HFFc6 (cell line): ENCODE data around the gene AXIN2. TPM values are rescaled to one million over a fixed set of nuclear protein-coding genes. Genes with fewer than 3 reads are reported as not detected.

Experiments
- DNase-seq: peaks from one replicate; pipeline ENCODE4 v3.0.0-alpha.2; 2018
- H3K27ac Mint-ChIP-seq: 2 replicates; pipeline ENCODE4 v1.8.0; 2020; ENCODE audit warnings: mild to moderate bottlenecking, mixed read lengths
- H3K27me3 Mint-ChIP-seq: 2 replicates; pipeline ENCODE4 v1.8.0; 2021; ENCODE audit warnings: mild to moderate bottlenecking, moderate library complexity, mixed read lengths; ENCODE audit not compliant: insufficient read depth
- H3K36me3 Mint-ChIP-seq: 2 replicates; pipeline ENCODE4 v1.8.0; 2021; ENCODE audit warnings: low read depth, mixed read lengths
- H3K4me1 Mint-ChIP-seq: 2 replicates; pipeline ENCODE4 v1.8.0; 2020; ENCODE audit warnings: low read depth, mixed read lengths
- H3K4me3 Mint-ChIP-seq: 2 replicates; pipeline ENCODE4 v1.8.0; 2020; ENCODE audit warnings: mild to moderate bottlenecking, moderate library complexity, mixed read lengths
- H3K9me3 Mint-ChIP-seq: 2 replicates; pipeline ENCODE4 v1.8.0; 2020; ENCODE audit warnings: mild to moderate bottlenecking, mixed read lengths
- total RNA-seq, 6 experiments: library from RNA; stranded (reverse); fragmentation: NEBNext Ultra II Directional; extraction: Animal tissue kit (Norgen Biotek cat#: 25700); gene quantifications; 2 replicates in 1 of 6; 3 replicates in 5 of 6; pipeline ENCODE4 v1.2.3, GENCODE V29; 2021
- TF ChIP-seq, protein P1 (sequence below): fragments of 200-600 bp; sonication (generic); IDR thresholded peaks from 2 replicates; pipeline ENCODE4 v1.5.0; 2021; ENCODE audit warnings: antibody characterized with exemption, mild to moderate bottlenecking

AXIN2 gene
- total RNA-seq, 6 experiments from 2014 or later = 0.17 to 0.57 (median 0.39) TPM

GRCh38 chr17:65515959-65516948, 45.2 kb downstream of the AXIN2 start:
- H3K4me1 Mint-ChIP-seq = peaks cover 10% of the 10 kb centered on the region; the same call in 1 of the 2 replicates
- H3K27ac Mint-ChIP-seq = no peak overlapping the region
- peaks cover 11% of the 10 kb centered on the region; the same call in 1 of the 2 replicates for H3K9me3 Mint-ChIP-seq
- no peak overlapping the region for H3K4me3 Mint-ChIP-seq
- no peak for DNase-seq
- peaks cover 8% of the 10 kb centered on the region; the same call in 1 of the 2 replicates for H3K27me3 Mint-ChIP-seq
- H3K36me3 Mint-ChIP-seq = peaks cover 4% of the 10 kb centered on the region; the same call in 1 of the 2 replicates
- TF ChIP-seq, protein P1, sequence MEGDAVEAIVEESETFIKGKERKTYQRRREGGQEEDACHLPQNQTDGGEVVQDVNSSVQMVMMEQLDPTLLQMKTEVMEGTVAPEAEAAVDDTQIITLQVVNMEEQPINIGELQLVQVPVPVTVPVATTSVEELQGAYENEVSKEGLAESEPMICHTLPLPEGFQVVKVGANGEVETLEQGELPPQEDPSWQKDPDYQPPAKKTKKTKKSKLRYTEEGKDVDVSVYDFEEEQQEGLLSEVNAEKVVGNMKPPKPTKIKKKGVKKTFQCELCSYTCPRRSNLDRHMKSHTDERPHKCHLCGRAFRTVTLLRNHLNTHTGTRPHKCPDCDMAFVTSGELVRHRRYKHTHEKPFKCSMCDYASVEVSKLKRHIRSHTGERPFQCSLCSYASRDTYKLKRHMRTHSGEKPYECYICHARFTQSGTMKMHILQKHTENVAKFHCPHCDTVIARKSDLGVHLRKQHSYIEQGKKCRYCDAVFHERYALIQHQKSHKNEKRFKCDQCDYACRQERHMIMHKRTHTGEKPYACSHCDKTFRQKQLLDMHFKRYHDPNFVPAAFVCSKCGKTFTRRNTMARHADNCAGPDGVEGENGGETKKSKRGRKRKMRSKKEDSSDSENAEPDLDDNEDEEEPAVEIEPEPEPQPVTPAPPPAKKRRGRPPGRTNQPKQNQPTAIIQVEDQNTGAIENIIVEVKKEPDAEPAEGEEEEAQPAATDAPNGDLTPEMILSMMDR = no peak

DNA sequence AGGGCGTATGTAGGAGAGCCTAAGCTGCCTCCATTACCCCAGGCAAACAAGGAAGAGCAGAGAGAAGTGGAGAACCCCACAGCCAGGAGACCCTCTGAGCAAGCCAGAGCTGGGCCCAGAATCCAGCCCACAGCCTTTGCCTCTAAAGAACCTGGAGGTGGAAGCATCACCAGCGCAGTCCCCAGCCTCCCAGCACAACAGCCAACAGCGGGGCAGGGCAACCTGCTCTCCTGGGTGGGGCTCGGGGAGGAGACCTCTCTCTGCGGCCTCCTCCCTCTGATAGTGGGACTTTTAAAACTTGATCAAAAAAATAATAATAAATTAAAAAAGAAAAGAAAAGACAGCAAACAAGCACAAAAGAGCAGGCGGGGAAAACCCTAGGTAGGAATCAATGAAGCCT, 45.9 kb downstream of the AXIN2 start:
- Mint-ChIP-seq H3K4me3 (no peak overlapping the region), H3K27me3 (peaks cover 8% of the 10 kb centered on the region; the same call in 1 of the 2 replicates), H3K9me3 (peaks cover 11% of the 10 kb centered on the region; the same call in 1 of the 2 replicates), H3K36me3 (peaks cover 4% of the 10 kb centered on the region; the same call in 1 of the 2 replicates), H3K4me1 (peaks cover 10% of the 10 kb centered on the region; the same call in 1 of the 2 replicates), H3K27ac (no peak overlapping the region)
- DNase-seq = no peak
- TF ChIP-seq, protein P1 = no peak

DNA sequence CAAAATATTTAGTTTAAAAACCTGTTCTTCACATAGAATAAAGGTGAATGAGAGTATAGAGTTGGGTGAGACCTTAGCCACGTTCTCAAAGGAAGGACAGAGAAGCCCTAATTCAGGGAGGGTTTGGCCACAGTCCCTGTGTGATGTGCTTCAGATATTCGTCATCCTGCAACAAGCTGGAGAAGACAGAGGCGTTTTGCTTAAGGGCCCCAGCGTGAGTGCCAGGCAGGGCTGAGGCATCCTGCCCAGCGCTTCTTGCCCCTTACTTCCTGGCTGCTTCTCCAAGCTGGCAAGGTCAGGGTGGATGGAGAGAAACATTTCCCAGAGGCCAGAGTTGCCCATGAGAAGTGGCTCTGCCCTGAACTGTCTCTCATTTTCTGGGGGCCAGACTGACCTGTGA, 46.9 kb downstream of the AXIN2 start:
- Mint-ChIP-seq H3K9me3 (peaks cover 11% of the 10 kb centered on the region; the same call in 1 of the 2 replicates), H3K4me1 (peaks cover 10% of the 10 kb centered on the region; the same call in 1 of the 2 replicates), H3K27ac (no peak overlapping the region), H3K4me3 (no peak overlapping the region), H3K36me3 (peaks cover 4% of the 10 kb centered on the region; the same call in 1 of the 2 replicates), H3K27me3 (peaks cover 10% of the 10 kb centered on the region; the same call in 1 of the 2 replicates)
- DNase-seq = peak; percentile 28
- TF ChIP-seq, protein P1 = no peak

DNA sequence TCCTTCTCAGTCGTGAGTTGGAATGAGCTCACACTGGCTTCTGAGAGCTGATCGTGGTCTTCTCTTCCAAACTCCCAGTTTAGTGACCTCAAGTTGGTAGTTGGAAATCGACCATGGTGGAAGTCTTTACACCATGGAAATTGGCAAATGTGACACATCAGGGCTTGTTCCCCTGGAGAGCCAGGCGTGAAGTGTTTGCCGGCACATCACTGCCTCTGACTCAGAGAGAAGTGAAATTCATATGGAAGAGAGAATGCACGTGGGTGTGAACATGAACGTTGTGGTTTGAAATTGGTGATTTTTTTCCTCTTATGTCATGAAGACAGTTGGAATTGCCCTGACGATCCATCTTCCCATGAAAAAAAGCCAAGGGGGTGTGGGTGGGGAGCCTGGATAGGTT, 47.4 kb downstream of the AXIN2 start:
- Mint-ChIP-seq H3K27ac (no peak overlapping the region), H3K27me3 (peaks cover 10% of the 10 kb centered on the region; the same call in 1 of the 2 replicates), H3K4me3 (no peak overlapping the region), H3K4me1 (peaks cover 10% of the 10 kb centered on the region; the same call in 1 of the 2 replicates), H3K36me3 (peaks cover 4% of the 10 kb centered on the region; the same call in 1 of the 2 replicates), H3K9me3 (peaks cover 11% of the 10 kb centered on the region; the same call in 1 of the 2 replicates)
- peak; percentile 58 for DNase-seq
- TF ChIP-seq, protein P1 = no peak

DNA sequence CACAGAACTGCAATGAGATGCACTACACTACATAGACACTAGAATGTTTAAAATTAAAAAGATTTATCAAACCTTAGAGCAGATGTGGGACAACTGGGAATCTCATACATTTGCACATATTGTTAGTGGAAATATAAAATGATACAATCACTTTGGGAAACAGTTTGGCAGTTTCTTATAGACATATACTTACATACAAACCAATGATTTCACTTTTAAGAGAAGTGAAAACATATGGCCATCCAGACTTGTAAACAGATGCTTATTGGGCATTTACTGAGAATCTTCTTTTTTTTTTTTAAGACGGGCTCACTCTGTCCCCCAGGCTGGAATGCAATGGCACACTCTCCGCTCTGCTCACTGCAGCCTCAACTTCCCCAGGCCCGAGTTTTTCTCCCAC, 50.1 kb downstream of the AXIN2 start:
- H3K4me3 Mint-ChIP-seq = no peak overlapping the region
- no peak for DNase-seq
- TF ChIP-seq, protein P1 = no peak
- no peaks in the 10 kb centered on the region for H3K36me3 Mint-ChIP-seq
- peaks cover 10% of the 10 kb centered on the region; the same call in 1 of the 2 replicates for H3K4me1 Mint-ChIP-seq
- peaks cover 3% of the 10 kb centered on the region; the same call in 1 of the 2 replicates for H3K9me3 Mint-ChIP-seq
- H3K27ac Mint-ChIP-seq = no peak overlapping the region
- peaks cover 5% of the 10 kb centered on the region for H3K27me3 Mint-ChIP-seq
